HCT116 (cell line): Measurements from ENCODE around the gene PLEKHA4. TPM values are rescaled to one million over a fixed set of nuclear protein-coding genes. Genes with fewer than 3 reads are reported as not detected.
A peak's percentile ranks its signal among the peaks of the same experiment; 100 is the strongest.

Source experiments
- ATAC-seq: fragments of 200-7000 bp; cut with Tn5 transposase; 2 replicates; pipeline ENCODE4 v1.9.1; 2020; ENCODE audit warnings: mild to moderate bottlenecking, moderate library complexity
- BruUV-seq: library from RNA; stranded (reverse); fragments of 400-500 nt; replicated peaks from 2 replicates; lab custom pipeline; 2021; lab: Mats Ljungman, UMichigan
- CTCF ChIA-PET: fragments of 300-600 bp; sonication (Branson Sonifier 250); formaldehyde crosslinking; loops from one replicate; lab custom pipeline; 2021; ENCODE audit warnings: antibody characterized with exemption; lab: Charles Lee
- POLR2A ChIA-PET: fragments of 300-600, 350-600 bp; sonication (Branson Sonifier 250); formaldehyde crosslinking; loops from one replicate; lab custom pipeline; 2021; ENCODE audit warnings: antibody characterized with exemption; lab: Charles Lee
- RAD21 ChIA-PET, 2 experiments: fragments of 300-600 bp; sonication (Branson Sonifier 250); formaldehyde crosslinking; loops; one replicate each; lab custom pipeline; 2023; ENCODE audit warnings: low total read pairs in 2 of 2; ENCODE audit not compliant: uncharacterized antibody in 2 of 2, unreplicated experiment in 2 of 2, low non-redundant PET in 1 of 2; lab: Charles Lee
- DNase-seq: peaks from one replicate; pipeline ENCODE4 v3.0.0-alpha.2; 2010; ENCODE audit warnings: low read depth, low spot score
- H2AFZ ChIP-seq: fragments of 200-600 bp; shearing (Covaris generic), sonication (generic); 2 replicates; pipeline ENCODE4 v1.6.1; 2017; ENCODE audit warnings: low read depth, mixed run types, mixed read lengths, antibody characterized with exemption, low read length; ENCODE audit not compliant: poor library complexity, severe bottlenecking
- H3K27ac ChIP-seq: 2 replicates; pipeline ENCODE4 v1.5.1; 2012; ENCODE audit warnings: low read depth, low read length
- H3K27me3 ChIP-seq: fragments of 200-600 bp; sonication (generic); 2 replicates; pipeline ENCODE4 v1.6.1; 2016; ENCODE audit warnings: mixed run types, low read length, mixed read lengths; ENCODE audit not compliant: insufficient read depth
- H3K36me3 ChIP-seq, 2 experiments: fragments of 200-500 bp in 1 of 2; fragments of 200-600 bp in 1 of 2; sonication (Bioruptor generic) in 1 of 2; sonication (generic) in 1 of 2; 2 replicates each; pipeline versions ENCODE4 v1.5.1 to v1.6.1; 2014 to 2016; ENCODE audit warnings: low read length in 2 of 2, inconsistent platforms in 1 of 2, mixed read lengths in 1 of 2, mixed run types in 1 of 2; ENCODE audit not compliant: insufficient read depth in 2 of 2, control insufficient read depth in 1 of 2
- H3K4me1 ChIP-seq, 2 experiments: fragments of 200-600 bp in 1 of 2; sonication (generic) in 1 of 2; 2 replicates each; pipeline versions ENCODE4 v1.5.1 to v1.6.1; 2012 to 2017; ENCODE audit warnings: low read length in 2 of 2, inconsistent platforms in 1 of 2, mild to moderate bottlenecking in 1 of 2, mixed read lengths in 1 of 2, mixed run types in 1 of 2, moderate library complexity in 1 of 2; ENCODE audit not compliant: insufficient read depth in 2 of 2, control insufficient read depth in 1 of 2
- H3K4me2 ChIP-seq: fragments of 200-600 bp; sonication (generic); 2 replicates; pipeline ENCODE4 v1.6.1; 2017; ENCODE audit warnings: mixed run types, low read length, mixed read lengths
- H3K4me3 ChIP-seq, 2 experiments: fragments of 200-600 bp in 1 of 2; sonication (generic) in 1 of 2; replicated peaks in 1 of 2; 2 replicates each; pipeline ENCODE4 v1.5.1; 2011 to 2016; ENCODE audit warnings: low read length in 2 of 2, control low read depth in 1 of 2, low read depth in 1 of 2, mild to moderate bottlenecking in 1 of 2, mixed read lengths in 1 of 2, mixed run types in 1 of 2
- H3K79me2 ChIP-seq: fragments of 200-600 bp; sonication (generic); 2 replicates; pipeline ENCODE4 v1.6.1; 2017; ENCODE audit warnings: mild to moderate bottlenecking, mixed run types, low read length, moderate library complexity, mixed read lengths; ENCODE audit not compliant: insufficient read depth
- H3K9ac ChIP-seq: fragments of 200-600 bp; sonication (generic); 2 replicates; pipeline ENCODE4 v1.6.1; 2016; ENCODE audit warnings: low read length, mixed read lengths
- H3K9me2 ChIP-seq: fragments of 200-600 bp; sonication (generic), shearing (Covaris generic); 2 replicates; pipeline ENCODE4 v1.6.1; 2017; ENCODE audit warnings: mixed run types, mild to moderate bottlenecking, moderate library complexity; ENCODE audit not compliant: insufficient read depth
- H3K9me3 ChIP-seq, 2 experiments: fragments of 200-500 bp in 1 of 2; fragments of 200-600 bp in 1 of 2; sonication (Bioruptor generic) in 1 of 2; sonication (generic) in 1 of 2; 2 replicates each; pipeline ENCODE4 v1.6.1; 2014 to 2017; ENCODE audit warnings: low read length in 2 of 2, mixed read lengths in 2 of 2, inconsistent platforms in 1 of 2, low read depth in 1 of 2, mild to moderate bottlenecking in 1 of 2, mixed run types in 1 of 2, moderate library complexity in 1 of 2; ENCODE audit not compliant: control insufficient read depth in 1 of 2, insufficient read depth in 1 of 2
- H4K20me1 ChIP-seq: fragments of 200-600 bp; sonication (generic), shearing (Covaris generic); 2 replicates; pipeline ENCODE4 v1.6.1; 2017; ENCODE audit warnings: mixed run types, mild to moderate bottlenecking, moderate library complexity; ENCODE audit not compliant: insufficient read depth
- CEBPB ChIP-seq: IDR thresholded peaks from 2 replicates; pipeline ENCODE4 v1.6.1; 2012; ENCODE audit warnings: low read depth
- EGR1 ChIP-seq: IDR thresholded peaks from 2 replicates; pipeline ENCODE4 v1.6.1; 2012; ENCODE audit warnings: low read depth
- EZH2 ChIP-seq: fragments of 200-600 bp; sonication (generic); IDR thresholded peaks from 2 replicates; pipeline ENCODE4 v1.6.1; 2017; ENCODE audit warnings: antibody characterized with exemption, mixed run types
- EZH2phosphoT487 ChIP-seq: fragments of 200-600 bp; IDR thresholded peaks from 2 replicates; pipeline ENCODE4 v1.6.1; 2018; ENCODE audit warnings: antibody characterized with exemption, borderline replicate concordance
- JUND ChIP-seq: IDR thresholded peaks from 2 replicates; pipeline ENCODE4 v1.6.1; 2012
- POLR2A ChIP-seq: IDR thresholded peaks from 2 replicates; pipeline ENCODE4 v1.7.0; 2011; ENCODE audit warnings: borderline replicate concordance; ENCODE audit not compliant: insufficient read depth, insufficient read length; ENCODE audit errors: extremely low read depth
- POLR2AphosphoS5 ChIP-seq: IDR thresholded peaks from 2 replicates; pipeline ENCODE4 v1.6.1; 2011; ENCODE audit warnings: mild to moderate bottlenecking, low read depth, low read length, moderate library complexity
- RAD21 ChIP-seq: IDR thresholded peaks from 2 replicates; pipeline ENCODE4 v1.6.1; 2012; ENCODE audit warnings: low read depth, mild to moderate bottlenecking
- SP1 ChIP-seq: IDR thresholded peaks from 2 replicates; pipeline ENCODE4 v1.6.1; 2012; ENCODE audit warnings: low read depth
- YY1 ChIP-seq: IDR thresholded peaks from 2 replicates; pipeline ENCODE4 v1.6.1; 2011; ENCODE audit warnings: low read length, low read depth, moderate library complexity, mild to moderate bottlenecking; ENCODE audit not compliant: insufficient replicate concordance; ENCODE audit errors: extremely low read depth
- ZFX ChIP-seq: fragments of 450-650 bp; IDR thresholded peaks from 2 replicates; pipeline ENCODE4 v1.6.1; 2017
- ZNF274 ChIP-seq: fragments of 200-500 bp; sonication (Bioruptor generic); IDR thresholded peaks from 2 replicates; pipeline ENCODE4 v1.6.1; 2014; ENCODE audit warnings: mild to moderate bottlenecking, low read depth, low read length, inconsistent platforms
- intact Hi-C: fragments of 100-400 bp; cut with micrococcal nuclease; formaldehyde crosslinking; loops from 2 replicates; pipeline ENCODE4 v1.10.0; 2022
- total RNA-seq: library from RNA; stranded (reverse); gene quantifications from one replicate; pipeline ENCODE4 v1.2.1, GENCODE V29; 2021; ENCODE audit not compliant: unreplicated experiment
- TF ChIP-seq, protein P1 (sequence below): IDR thresholded peaks from 2 replicates; pipeline ENCODE4 v1.6.1; 2012
- TF ChIP-seq, protein P2 (sequence below): IDR thresholded peaks from 2 replicates; pipeline ENCODE4 v1.6.1; 2012
- TF ChIP-seq, protein P3 (sequence below): IDR thresholded peaks from 2 replicates; pipeline ENCODE4 v1.6.1; 2011; ENCODE audit warnings: mild to moderate bottlenecking, low read length, moderate library complexity; ENCODE audit not compliant: insufficient replicate concordance; ENCODE audit errors: extremely low read depth
- TF ChIP-seq, protein P4 (sequence below): IDR thresholded peaks from 2 replicates; pipeline ENCODE4 v1.6.1; 2012; ENCODE audit warnings: low read depth

PLEKHA4 gene
- total RNA-seq, 1 experiment from 2014 or later = 20.4 TPM

DNA sequence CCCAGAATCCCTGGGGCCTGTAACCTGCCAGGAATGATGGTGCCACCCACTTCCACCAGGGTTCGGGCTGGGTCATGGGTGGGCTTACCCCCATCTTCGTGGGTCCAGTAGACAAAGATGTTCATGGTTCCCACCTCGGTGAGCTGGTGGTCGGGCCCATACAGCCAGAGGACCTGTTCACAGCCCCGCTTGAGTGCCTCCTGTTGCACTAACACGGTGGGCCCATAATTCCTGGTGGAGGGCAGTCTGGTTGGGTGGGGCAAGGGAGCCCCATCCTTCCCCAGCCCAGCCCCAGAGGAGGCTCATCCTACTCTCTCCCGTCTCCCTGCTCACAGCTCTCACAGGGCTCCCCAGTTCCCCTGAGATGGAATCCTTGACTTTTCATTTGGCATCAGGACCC, 71.3 kb downstream of the PLEKHA4 start (continued):
- TF ChIP-seq ZFX (no peak), RAD21 (no peak), JUND (no peak), EZH2 (no peak), YY1 (no peak), POLR2AphosphoS5 (no peak)
- TF ChIP-seq, protein P1, sequence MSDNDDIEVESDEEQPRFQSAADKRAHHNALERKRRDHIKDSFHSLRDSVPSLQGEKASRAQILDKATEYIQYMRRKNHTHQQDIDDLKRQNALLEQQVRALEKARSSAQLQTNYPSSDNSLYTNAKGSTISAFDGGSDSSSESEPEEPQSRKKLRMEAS = no peak

DNA sequence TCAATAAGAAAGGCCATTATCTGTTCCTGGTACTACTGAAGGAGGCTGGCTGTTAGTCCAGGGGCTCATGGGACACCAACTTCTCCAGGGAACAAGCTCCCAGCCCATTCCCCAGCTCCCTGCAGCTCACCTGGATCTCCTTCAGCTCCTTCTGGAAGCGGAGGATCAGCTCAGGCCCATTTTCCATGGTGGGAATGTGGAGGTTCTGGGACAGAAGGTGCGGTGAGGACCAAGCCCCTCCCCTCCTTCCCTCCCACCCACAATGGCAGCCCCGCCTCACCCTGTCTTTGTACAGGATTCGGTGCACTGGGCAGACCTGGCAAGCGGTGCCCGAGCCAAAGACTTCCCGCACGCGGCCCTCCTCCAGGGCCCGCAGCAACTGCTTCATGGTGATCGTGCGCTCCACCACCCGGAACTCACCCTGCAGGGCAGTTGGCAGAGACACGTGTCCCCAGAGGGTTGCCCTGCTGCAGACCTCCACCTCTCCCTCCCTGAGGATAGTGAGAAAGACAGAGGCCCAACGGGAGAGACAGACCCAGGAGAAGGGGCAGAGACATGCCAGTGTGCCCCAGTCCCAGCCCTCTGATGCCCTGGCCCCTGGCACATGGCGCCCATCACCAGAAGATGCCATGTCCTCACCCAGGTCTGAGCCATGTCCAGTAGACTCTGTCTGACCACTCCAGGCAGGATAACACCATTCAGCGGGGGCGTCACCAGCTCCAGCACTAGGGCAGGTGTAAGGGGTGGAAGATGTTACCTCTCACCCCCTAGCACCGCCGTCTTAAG, 71.9 kb downstream of the PLEKHA4 start:
- Histone ChIP-seq H3K27ac (peak overlapping the region; percentile 26; the same call in 1 of the 2 replicates), H2AFZ (no peak overlapping the region), H3K27me3 (no peaks in the 10 kb centered on the region), H3K4me3 (no peak overlapping the region), H3K9ac (no peak overlapping the region), H3K36me3 (no peaks in the 10 kb centered on the region), H3K9me3 (no peaks in the 10 kb centered on the region), H4K20me1 (no peaks in the 10 kb centered on the region), H3K4me1 (peaks cover 0 to 11% of the 10 kb centered on the region in 2 experiments; a peak in 1 of 4 replicates), H3K4me2 (no peak overlapping the region), H3K79me2 (no peaks in the 10 kb centered on the region), H3K9me2 (no peaks in the 10 kb centered on the region)
- DNase-seq = no peak
- ChIA-PET POLR2A (interaction anchor here (1.7 kb wide), 1 partner anchor 15 kb away, joined by 4 read pairs; the partner anchor contains the start of gene BCAT2), RAD21 (interaction anchor here in 1 of 2 experiments (1.4 kb wide), 1 partner anchor 33 kb away, joined by 3 read pairs; no protein-coding TSS in a partner anchor), CTCF (interaction anchor here (0.9 to 1.9 kb wide), 8 partner anchors 10 to 402 kb away, joined by 4 to 13 read pairs (median 8); partner anchors contain the start of genes BCAT2, GYS1, HSD17B14 and RUVBL2)
- TSS peak; percentile 14 for BruUV-seq
- intact Hi-C loops = no loop called here
- no peak for ATAC-seq
- TF ChIP-seq YY1 = no peak
- TF ChIP-seq POLR2A = no peak
- TF ChIP-seq CEBPB = no peak
- TF ChIP-seq, protein P2, sequence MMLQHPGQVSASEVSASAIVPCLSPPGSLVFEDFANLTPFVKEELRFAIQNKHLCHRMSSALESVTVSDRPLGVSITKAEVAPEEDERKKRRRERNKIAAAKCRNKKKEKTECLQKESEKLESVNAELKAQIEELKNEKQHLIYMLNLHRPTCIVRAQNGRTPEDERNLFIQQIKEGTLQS = no peak
- TF ChIP-seq, protein P3, sequence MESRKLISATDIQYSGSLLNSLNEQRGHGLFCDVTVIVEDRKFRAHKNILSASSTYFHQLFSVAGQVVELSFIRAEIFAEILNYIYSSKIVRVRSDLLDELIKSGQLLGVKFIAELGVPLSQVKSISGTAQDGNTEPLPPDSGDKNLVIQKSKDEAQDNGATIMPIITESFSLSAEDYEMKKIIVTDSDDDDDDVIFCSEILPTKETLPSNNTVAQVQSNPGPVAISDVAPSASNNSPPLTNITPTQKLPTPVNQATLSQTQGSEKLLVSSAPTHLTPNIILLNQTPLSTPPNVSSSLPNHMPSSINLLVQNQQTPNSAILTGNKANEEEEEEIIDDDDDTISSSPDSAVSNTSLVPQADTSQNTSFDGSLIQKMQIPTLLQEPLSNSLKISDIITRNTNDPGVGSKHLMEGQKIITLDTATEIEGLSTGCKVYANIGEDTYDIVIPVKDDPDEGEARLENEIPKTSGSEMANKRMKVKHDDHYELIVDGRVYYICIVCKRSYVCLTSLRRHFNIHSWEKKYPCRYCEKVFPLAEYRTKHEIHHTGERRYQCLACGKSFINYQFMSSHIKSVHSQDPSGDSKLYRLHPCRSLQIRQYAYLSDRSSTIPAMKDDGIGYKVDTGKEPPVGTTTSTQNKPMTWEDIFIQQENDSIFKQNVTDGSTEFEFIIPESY = no peak
- TF ChIP-seq ZNF274 = no peak
- TF ChIP-seq SP1 = no peak
- TF ChIP-seq POLR2AphosphoS5 = no peak
- no peak for TF ChIP-seq JUND
- no peak for TF ChIP-seq EZH2phosphoT487
- TF ChIP-seq, protein P4, sequence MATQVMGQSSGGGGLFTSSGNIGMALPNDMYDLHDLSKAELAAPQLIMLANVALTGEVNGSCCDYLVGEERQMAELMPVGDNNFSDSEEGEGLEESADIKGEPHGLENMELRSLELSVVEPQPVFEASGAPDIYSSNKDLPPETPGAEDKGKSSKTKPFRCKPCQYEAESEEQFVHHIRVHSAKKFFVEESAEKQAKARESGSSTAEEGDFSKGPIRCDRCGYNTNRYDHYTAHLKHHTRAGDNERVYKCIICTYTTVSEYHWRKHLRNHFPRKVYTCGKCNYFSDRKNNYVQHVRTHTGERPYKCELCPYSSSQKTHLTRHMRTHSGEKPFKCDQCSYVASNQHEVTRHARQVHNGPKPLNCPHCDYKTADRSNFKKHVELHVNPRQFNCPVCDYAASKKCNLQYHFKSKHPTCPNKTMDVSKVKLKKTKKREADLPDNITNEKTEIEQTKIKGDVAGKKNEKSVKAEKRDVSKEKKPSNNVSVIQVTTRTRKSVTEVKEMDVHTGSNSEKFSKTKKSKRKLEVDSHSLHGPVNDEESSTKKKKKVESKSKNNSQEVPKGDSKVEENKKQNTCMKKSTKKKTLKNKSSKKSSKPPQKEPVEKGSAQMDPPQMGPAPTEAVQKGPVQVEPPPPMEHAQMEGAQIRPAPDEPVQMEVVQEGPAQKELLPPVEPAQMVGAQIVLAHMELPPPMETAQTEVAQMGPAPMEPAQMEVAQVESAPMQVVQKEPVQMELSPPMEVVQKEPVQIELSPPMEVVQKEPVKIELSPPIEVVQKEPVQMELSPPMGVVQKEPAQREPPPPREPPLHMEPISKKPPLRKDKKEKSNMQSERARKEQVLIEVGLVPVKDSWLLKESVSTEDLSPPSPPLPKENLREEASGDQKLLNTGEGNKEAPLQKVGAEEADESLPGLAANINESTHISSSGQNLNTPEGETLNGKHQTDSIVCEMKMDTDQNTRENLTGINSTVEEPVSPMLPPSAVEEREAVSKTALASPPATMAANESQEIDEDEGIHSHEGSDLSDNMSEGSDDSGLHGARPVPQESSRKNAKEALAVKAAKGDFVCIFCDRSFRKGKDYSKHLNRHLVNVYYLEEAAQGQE = no peak
- TF ChIP-seq EGR1 = no peak
- TF ChIP-seq ZFX = no peak
